Nephron (organoid): ENCODE measurements around the gene PHRF1.

Source experiments
- H3K27ac Mint-ChIP-seq, 3 experiments: 2 replicates each; pipeline ENCODE4 v1.8.0; 2020; ENCODE audit warnings: mixed read lengths in 3 of 3, mild to moderate bottlenecking in 2 of 3, moderate library complexity in 1 of 3
- H3K27me3 Mint-ChIP-seq: 2 replicates; pipeline ENCODE4 v1.8.0; 2021; ENCODE audit warnings: low read depth, mild to moderate bottlenecking, moderate library complexity, mixed read lengths
- H3K36me3 Mint-ChIP-seq: 2 replicates; pipeline ENCODE4 v1.8.0; 2020; ENCODE audit warnings: low read depth, mixed read lengths
- H3K4me1 Mint-ChIP-seq: 2 replicates; pipeline ENCODE4 v1.8.0; 2020; ENCODE audit warnings: mixed read lengths
- H3K4me3 Mint-ChIP-seq, 3 experiments: 2 replicates each; pipeline ENCODE4 v1.8.0; 2020; ENCODE audit warnings: mild to moderate bottlenecking in 3 of 3, mixed read lengths in 3 of 3, moderate library complexity in 2 of 3
- H3K9me3 Mint-ChIP-seq: 2 replicates; pipeline ENCODE4 v1.8.0; 2020; ENCODE audit warnings: mixed read lengths
- TF ChIP-seq, protein P1 (sequence below), 3 experiments: fragments of 200-600 bp; sonication (generic); IDR thresholded peaks; one replicate each; pipeline ENCODE4 v1.5.0; 2021; ENCODE audit warnings: antibody characterized with exemption in 3 of 3; ENCODE audit not compliant: unreplicated experiment in 3 of 3

PHRF1 gene

GRCh38 chr11:535210-535518, 41.1 kb upstream of the PHRF1 start:
- Mint-ChIP-seq H3K4me1 (peaks cover 4% of the 10 kb centered on the region), H3K27me3 (peaks cover 23% of the 10 kb centered on the region), H3K9me3 (no peaks in the 10 kb centered on the region), H3K36me3 (no peaks in the 10 kb centered on the region), H3K27ac (no peak overlapping the region), H3K4me3 (no peak overlapping the region)
- TF ChIP-seq, protein P1, sequence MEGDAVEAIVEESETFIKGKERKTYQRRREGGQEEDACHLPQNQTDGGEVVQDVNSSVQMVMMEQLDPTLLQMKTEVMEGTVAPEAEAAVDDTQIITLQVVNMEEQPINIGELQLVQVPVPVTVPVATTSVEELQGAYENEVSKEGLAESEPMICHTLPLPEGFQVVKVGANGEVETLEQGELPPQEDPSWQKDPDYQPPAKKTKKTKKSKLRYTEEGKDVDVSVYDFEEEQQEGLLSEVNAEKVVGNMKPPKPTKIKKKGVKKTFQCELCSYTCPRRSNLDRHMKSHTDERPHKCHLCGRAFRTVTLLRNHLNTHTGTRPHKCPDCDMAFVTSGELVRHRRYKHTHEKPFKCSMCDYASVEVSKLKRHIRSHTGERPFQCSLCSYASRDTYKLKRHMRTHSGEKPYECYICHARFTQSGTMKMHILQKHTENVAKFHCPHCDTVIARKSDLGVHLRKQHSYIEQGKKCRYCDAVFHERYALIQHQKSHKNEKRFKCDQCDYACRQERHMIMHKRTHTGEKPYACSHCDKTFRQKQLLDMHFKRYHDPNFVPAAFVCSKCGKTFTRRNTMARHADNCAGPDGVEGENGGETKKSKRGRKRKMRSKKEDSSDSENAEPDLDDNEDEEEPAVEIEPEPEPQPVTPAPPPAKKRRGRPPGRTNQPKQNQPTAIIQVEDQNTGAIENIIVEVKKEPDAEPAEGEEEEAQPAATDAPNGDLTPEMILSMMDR (IDR thresholded peaks at IDR 0.05; ENCODE audit: unreplicated experiment in 3 of 3) = no peak

- H3K4me3 Mint-ChIP-seq = peak within 1 kb of the TSS; percentile 93 to 96 (median 95)
- H3K27ac Mint-ChIP-seq = peak within 1 kb of the TSS in 2 of 3 experiments; percentile 91 to 95
- peaks cover 23% of the 10 kb centered on the region for H3K27me3 Mint-ChIP-seq
These were observed 40.5 kb upstream of the PHRF1 start, which contains the start of gene HRAS for GRCh38 chr11:535519-536454. Gene HRAS, minus strand, starts transcription at chr11:535576.

GRCh38 chr11:536841-537621, 39.2 kb upstream of the PHRF1 start, which contains the start of gene LRRC56:
Gene LRRC56, plus strand, starts transcription at chr11:537527. Its CDS starts 3,158 bp downstream, at chr11:540685.
- TF ChIP-seq, protein P1 (IDR thresholded peaks at IDR 0.05; ENCODE audit: unreplicated experiment in 3 of 3) = no peak
- no peaks in the 10 kb centered on the region for H3K9me3 Mint-ChIP-seq
- peak within 1 kb of the TSS; percentile 93 to 96 (median 95) for H3K4me3 Mint-ChIP-seq
- peaks cover 23% of the 10 kb centered on the region for H3K27me3 Mint-ChIP-seq
- H3K27ac Mint-ChIP-seq = peak within 1 kb of the TSS in 2 of 3 experiments; percentile 91 to 95
- peaks cover 4% of the 10 kb centered on the region for H3K4me1 Mint-ChIP-seq
- no peaks in the 10 kb centered on the region for H3K36me3 Mint-ChIP-seq

More at GRCh38 chr11:535519-536454, 40.5 kb upstream of the PHRF1 start, which contains the start of gene HRAS:
- H3K9me3 Mint-ChIP-seq = no peaks in the 10 kb centered on the region
- TF ChIP-seq, protein P1 (IDR thresholded peaks at IDR 0.05; ENCODE audit: unreplicated experiment in 3 of 3) = no peak
- peaks cover 4% of the 10 kb centered on the region for H3K4me1 Mint-ChIP-seq
- H3K36me3 Mint-ChIP-seq = no peaks in the 10 kb centered on the region

- H3K27me3 Mint-ChIP-seq = peaks cover 23% of the 10 kb centered on the region
- peaks cover 4% of the 10 kb centered on the region for H3K4me1 Mint-ChIP-seq
- TF ChIP-seq, protein P1 (IDR thresholded peaks at IDR 0.05; ENCODE audit: unreplicated experiment in 3 of 3) = no peak
- no peak overlapping the region for H3K27ac Mint-ChIP-seq
- no peaks in the 10 kb centered on the region for H3K36me3 Mint-ChIP-seq
- H3K9me3 Mint-ChIP-seq = no peaks in the 10 kb centered on the region
- H3K4me3 Mint-ChIP-seq = peak overlapping the region; percentile 39 to 71 (median 67)
These were observed 38.4 kb upstream of the PHRF1 start for GRCh38 chr11:537622-538430.

DNA sequence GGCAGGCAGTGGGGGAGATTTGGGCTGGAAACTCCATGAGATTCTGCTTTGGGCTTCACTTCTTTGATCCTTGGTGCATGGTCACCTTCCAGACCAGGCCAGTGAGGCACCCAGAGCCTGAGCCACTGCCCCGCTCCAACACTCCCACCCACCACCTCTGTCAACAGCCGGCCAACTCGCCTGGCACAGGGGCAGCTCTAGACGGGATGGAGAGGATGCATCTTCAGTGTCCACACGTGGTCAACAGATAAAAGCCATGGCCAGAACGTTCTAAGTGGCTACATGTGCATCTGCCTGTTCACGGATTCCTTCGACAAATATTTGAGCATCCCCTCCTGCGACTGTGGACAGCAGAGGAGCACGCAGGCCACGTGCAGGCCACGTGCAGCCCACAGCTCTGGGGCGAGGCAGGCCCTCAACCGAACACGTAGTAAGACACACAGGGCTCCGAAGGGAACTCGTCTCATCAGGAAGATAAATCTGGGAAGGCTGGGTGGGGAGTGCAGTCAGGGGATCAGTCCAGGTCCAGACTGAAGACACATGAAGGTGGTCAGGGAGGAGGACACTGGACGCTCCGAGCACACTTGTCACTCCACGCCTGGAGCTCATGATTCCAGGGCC, 37.7 kb upstream of the PHRF1 start:
- Mint-ChIP-seq H3K4me3 (peak overlapping the region; percentile 29 to 52 (median 48)), H3K9me3 (no peaks in the 10 kb centered on the region), H3K4me1 (peaks cover 4% of the 10 kb centered on the region), H3K36me3 (no peaks in the 10 kb centered on the region), H3K27me3 (peaks cover 23% of the 10 kb centered on the region), H3K27ac (no peak overlapping the region)
- TF ChIP-seq, protein P1 (IDR thresholded peaks at IDR 0.05; ENCODE audit: unreplicated experiment in 3 of 3) = no peak
